Neural progenitor cell (in vitro differentiated cells): ENCODE results near the gene AKAP6. TPM values are rescaled to one million over a fixed set of nuclear protein-coding genes. Genes with fewer than 3 reads are reported as not detected.

ENCODE experiments used
- DNase-seq: peaks from one replicate; pipeline ENCODE4 v3.0.0-alpha.2; 2016; ENCODE audit warnings: low spot score
- H2AFZ ChIP-seq: fragments of 200-600 bp; sonication (generic); replicated peaks from 2 replicates; pipeline ENCODE4 v1.6.1; 2016; ENCODE audit warnings: antibody characterized with exemption
- H3F3A ChIP-seq: fragments of 200-600 bp; sonication (generic); 2 replicates; pipeline ENCODE4 v1.6.1; 2016; ENCODE audit warnings: antibody characterized with exemption, low read depth
- H3K27ac ChIP-seq: fragments of 200-600 bp; sonication (generic); 2 replicates; pipeline ENCODE4 v1.5.1; 2016; ENCODE audit warnings: mild to moderate bottlenecking
- H3K27me3 ChIP-seq: fragments of 200-600 bp; sonication (generic); 2 replicates; pipeline ENCODE4 v1.6.1; 2016; ENCODE audit warnings: mild to moderate bottlenecking, moderate library complexity
- H3K36me3 ChIP-seq: fragments of 200-600 bp; sonication (generic); 2 replicates; pipeline ENCODE4 v1.5.1; 2016
- H3K4me1 ChIP-seq: fragments of 200-600 bp; sonication (generic); 2 replicates; pipeline ENCODE4 v1.6.1; 2016; ENCODE audit warnings: mixed run types
- H3K4me2 ChIP-seq: fragments of 200-600 bp; sonication (generic); 2 replicates; pipeline ENCODE4 v1.6.1; 2016
- H3K4me3 ChIP-seq: fragments of 200-600 bp; sonication (generic); 2 replicates; pipeline ENCODE4 v1.5.1; 2016
- H3K79me2 ChIP-seq: fragments of 200-600 bp; sonication (generic); 2 replicates; pipeline ENCODE4 v1.6.1; 2016; ENCODE audit warnings: low read depth
- H3K9ac ChIP-seq: fragments of 200-600 bp; sonication (generic); 2 replicates; pipeline ENCODE4 v1.6.1; 2016
- H3K9me3 ChIP-seq: fragments of 200-600 bp; sonication (generic); 2 replicates; pipeline ENCODE4 v1.5.1; 2016; ENCODE audit warnings: low read depth
- H4K20me1 ChIP-seq: fragments of 200-600 bp; sonication (generic); 2 replicates; pipeline ENCODE4 v1.6.1; 2016; ENCODE audit warnings: low read depth
- H3K27ac Mint-ChIP-seq: 3 replicates; pipeline ENCODE4 v1.8.0; 2021; ENCODE audit warnings: mixed read lengths
- H3K27me3 Mint-ChIP-seq: 2 replicates; pipeline ENCODE4 v1.8.0; 2022; ENCODE audit warnings: low read depth, mild to moderate bottlenecking, inconsistent platforms, moderate library complexity, mixed read lengths; ENCODE audit not compliant: insufficient read depth
- H3K36me3 Mint-ChIP-seq: 3 replicates; pipeline ENCODE4 v1.8.0; 2021; ENCODE audit warnings: mixed read lengths
- H3K4me1 Mint-ChIP-seq: 3 replicates; pipeline ENCODE4 v1.8.0; 2021; ENCODE audit warnings: mixed read lengths
- H3K4me3 Mint-ChIP-seq: 3 replicates; pipeline ENCODE4 v1.8.0; 2021; ENCODE audit warnings: mild to moderate bottlenecking, moderate library complexity, mixed read lengths
- H3K9me3 Mint-ChIP-seq: 3 replicates; pipeline ENCODE4 v1.8.0; 2020; ENCODE audit warnings: mixed read lengths
- EZH2 ChIP-seq: fragments of 200-600 bp; sonication (generic); IDR thresholded peaks from 2 replicates; pipeline ENCODE4 v1.6.1; 2017; ENCODE audit warnings: antibody characterized with exemption, mild to moderate bottlenecking, moderate library complexity
- EZH2phosphoT487 ChIP-seq: fragments of 200-600 bp; sonication (generic); IDR thresholded peaks from 2 replicates; pipeline ENCODE4 v1.6.1; 2017; ENCODE audit warnings: antibody characterized with exemption
- total RNA-seq: library from RNA; depleted of rRNA; stranded (reverse); fragments of >200 nt; gene quantifications from 2 replicates; pipeline ENCODE4 v1.2.3, GENCODE V29; 2015; ENCODE audit warnings: low replicate concordance
- TF ChIP-seq, protein P1 (sequence below): fragments of 200-600 bp; sonication (generic); IDR thresholded peaks from 2 replicates; pipeline ENCODE4 v1.5.1; 2017; ENCODE audit warnings: antibody characterized with exemption, mild to moderate bottlenecking

Gene AKAP6
- total RNA-seq, 1 donor from 2014 or later: 3.7 TPM

GRCh38 chr14:32495435-32495734 lies 166.3 kb downstream of the AKAP6 start:
- no peak overlapping the region for H3K4me2 ChIP-seq
- H3K27me3 Mint-ChIP-seq: no peaks in the 10 kb centered on the region
- no peaks in the 10 kb centered on the region for H3K36me3 Mint-ChIP-seq
- no peaks in the 10 kb centered on the region for H3K27me3 ChIP-seq
- H4K20me1 ChIP-seq: no peaks in the 10 kb centered on the region
- H3K4me3 ChIP-seq: no peak overlapping the region
- no peak for DNase-seq
- no peaks in the 10 kb centered on the region for H3K36me3 ChIP-seq
- no peaks in the 10 kb centered on the region for H3F3A ChIP-seq
- no peaks in the 10 kb centered on the region for H3K79me2 ChIP-seq
- no peak overlapping the region for H3K9ac ChIP-seq
- no peaks in the 10 kb centered on the region for H3K4me1 ChIP-seq
- H3K4me1 Mint-ChIP-seq: no peaks in the 10 kb centered on the region
- no peaks in the 10 kb centered on the region for H3K9me3 Mint-ChIP-seq
- TF ChIP-seq, protein P1, sequence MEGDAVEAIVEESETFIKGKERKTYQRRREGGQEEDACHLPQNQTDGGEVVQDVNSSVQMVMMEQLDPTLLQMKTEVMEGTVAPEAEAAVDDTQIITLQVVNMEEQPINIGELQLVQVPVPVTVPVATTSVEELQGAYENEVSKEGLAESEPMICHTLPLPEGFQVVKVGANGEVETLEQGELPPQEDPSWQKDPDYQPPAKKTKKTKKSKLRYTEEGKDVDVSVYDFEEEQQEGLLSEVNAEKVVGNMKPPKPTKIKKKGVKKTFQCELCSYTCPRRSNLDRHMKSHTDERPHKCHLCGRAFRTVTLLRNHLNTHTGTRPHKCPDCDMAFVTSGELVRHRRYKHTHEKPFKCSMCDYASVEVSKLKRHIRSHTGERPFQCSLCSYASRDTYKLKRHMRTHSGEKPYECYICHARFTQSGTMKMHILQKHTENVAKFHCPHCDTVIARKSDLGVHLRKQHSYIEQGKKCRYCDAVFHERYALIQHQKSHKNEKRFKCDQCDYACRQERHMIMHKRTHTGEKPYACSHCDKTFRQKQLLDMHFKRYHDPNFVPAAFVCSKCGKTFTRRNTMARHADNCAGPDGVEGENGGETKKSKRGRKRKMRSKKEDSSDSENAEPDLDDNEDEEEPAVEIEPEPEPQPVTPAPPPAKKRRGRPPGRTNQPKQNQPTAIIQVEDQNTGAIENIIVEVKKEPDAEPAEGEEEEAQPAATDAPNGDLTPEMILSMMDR: no peak
- no peak for TF ChIP-seq EZH2phosphoT487
- TF ChIP-seq EZH2: no peak
- no peak overlapping the region for H3K27ac ChIP-seq
- H3K9me3 ChIP-seq: no peaks in the 10 kb centered on the region
- no peak overlapping the region for H3K4me3 Mint-ChIP-seq
- no peak overlapping the region for H2AFZ ChIP-seq
- no peak overlapping the region for H3K27ac Mint-ChIP-seq

- H3K4me3 Mint-ChIP-seq: no peak overlapping the region
- Histone ChIP-seq H3K79me2 (no peaks in the 10 kb centered on the region), H2AFZ (no peak overlapping the region), H3K9ac (no peak overlapping the region), H3K4me1 (no peaks in the 10 kb centered on the region), H3K27ac (no peak overlapping the region), H3K27me3 (no peaks in the 10 kb centered on the region), H3F3A (no peaks in the 10 kb centered on the region), H3K4me2 (no peak overlapping the region), H3K36me3 (no peaks in the 10 kb centered on the region), H3K4me3 (no peak overlapping the region), H4K20me1 (no peaks in the 10 kb centered on the region), H3K9me3 (no peaks in the 10 kb centered on the region)
- H3K27ac Mint-ChIP-seq: no peak overlapping the region
- no peaks in the 10 kb centered on the region for H3K27me3 Mint-ChIP-seq
- no peak for DNase-seq
- H3K9me3 Mint-ChIP-seq: no peaks in the 10 kb centered on the region
- TF ChIP-seq EZH2phosphoT487 (no peak), EZH2 (no peak)
- TF ChIP-seq, protein P1: no peak
- H3K4me1 Mint-ChIP-seq: no peaks in the 10 kb centered on the region
- H3K36me3 Mint-ChIP-seq: no peaks in the 10 kb centered on the region
Observed at GRCh38 chr14:32497248-32497647, 168.2 kb downstream of the AKAP6 start.

GRCh38 chr14:32507029-32507984 lies 178.2 kb downstream of the AKAP6 start:
- no peaks in the 10 kb centered on the region for H3K79me2 ChIP-seq
- TF ChIP-seq EZH2: no peak
- H4K20me1 ChIP-seq: no peaks in the 10 kb centered on the region
- no peak overlapping the region for H3K9ac ChIP-seq
- H2AFZ ChIP-seq: no peak overlapping the region
- H3K4me1 ChIP-seq: no peaks in the 10 kb centered on the region
- H3K36me3 ChIP-seq: no peaks in the 10 kb centered on the region
- H3K9me3 ChIP-seq: no peaks in the 10 kb centered on the region
- H3K27ac Mint-ChIP-seq: no peak overlapping the region
- no peaks in the 10 kb centered on the region for H3F3A ChIP-seq
- H3K27ac ChIP-seq: no peak overlapping the region
- H3K9me3 Mint-ChIP-seq: no peaks in the 10 kb centered on the region
- H3K4me3 ChIP-seq: no peak overlapping the region
- H3K4me2 ChIP-seq: no peak overlapping the region
- no peaks in the 10 kb centered on the region for H3K36me3 Mint-ChIP-seq
- H3K27me3 ChIP-seq: no peaks in the 10 kb centered on the region
- no peak for DNase-seq
- H3K4me1 Mint-ChIP-seq: peaks cover 4% of the 10 kb centered on the region
- H3K27me3 Mint-ChIP-seq: no peaks in the 10 kb centered on the region
- no peak overlapping the region for H3K4me3 Mint-ChIP-seq

DNA sequence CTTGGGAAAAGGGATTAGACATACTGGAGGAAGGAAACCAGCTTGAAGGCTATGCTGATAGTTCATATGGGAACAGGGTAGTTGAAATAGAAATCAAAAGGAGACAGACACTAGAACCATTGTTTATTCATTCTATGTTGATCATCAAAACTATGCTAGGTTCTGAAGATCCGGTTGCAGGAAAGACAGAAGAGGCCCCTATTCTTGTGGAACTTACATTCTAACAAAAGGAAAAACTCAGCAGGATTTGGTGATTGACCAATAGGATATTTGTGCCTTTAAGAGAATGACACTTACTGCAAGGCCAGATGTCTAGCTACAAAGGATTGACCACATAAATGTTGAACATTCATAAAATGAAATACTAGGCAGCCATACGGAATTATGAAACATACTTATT lies 179.2 kb downstream of the AKAP6 start:
- TF ChIP-seq EZH2 (no peak), EZH2phosphoT487 (no peak)
- TF ChIP-seq, protein P1: no peak
- H3K4me2 ChIP-seq: no peak overlapping the region
- H3F3A ChIP-seq: no peaks in the 10 kb centered on the region
- Mint-ChIP-seq H3K27me3 (no peaks in the 10 kb centered on the region), H3K9me3 (no peaks in the 10 kb centered on the region), H3K4me3 (no peak overlapping the region), H3K27ac (no peak overlapping the region), H3K4me1 (peaks cover 10% of the 10 kb centered on the region), H3K36me3 (no peaks in the 10 kb centered on the region)
- H3K9ac ChIP-seq: no peak overlapping the region
- no peaks in the 10 kb centered on the region for H3K9me3 ChIP-seq
- H3K79me2 ChIP-seq: no peaks in the 10 kb centered on the region
- H3K36me3 ChIP-seq: no peaks in the 10 kb centered on the region
- no peak overlapping the region for H3K27ac ChIP-seq
- no peak for DNase-seq
- no peak overlapping the region for H3K4me3 ChIP-seq
- H4K20me1 ChIP-seq: no peaks in the 10 kb centered on the region
- H3K4me1 ChIP-seq: no peaks in the 10 kb centered on the region
- H2AFZ ChIP-seq: no peak overlapping the region
- H3K27me3 ChIP-seq: no peaks in the 10 kb centered on the region
